HepG2 (cell line): Measurements from ENCODE around the gene MRPS18C. TPM values are rescaled to one million over a fixed set of nuclear protein-coding genes. Genes with fewer than 3 reads are reported as not detected.
A peak's percentile ranks its signal among the peaks of the same experiment; 100 is the strongest.

Experiments used
- AGO2 ChIP-seq: fragments of 200-400 bp; formaldehyde crosslinking; optimal IDR thresholded peaks from 2 replicates; pipeline ENCODE3; 2017; ENCODE audit warnings: mild to moderate bottlenecking, low read depth, low read length, moderate library complexity
- BORCS8-MEF2B ChIP-seq: sonication (generic); formaldehyde crosslinking; IDR thresholded peaks from 2 replicates; pipeline ENCODE4 v1.8.0; 2022; ENCODE audit warnings: mild to moderate bottlenecking, missing genetic modification reagents
- BRD4 ChIP-seq: sonication (generic); formaldehyde crosslinking; IDR thresholded peaks from 2 replicates; pipeline ENCODE4 v1.4.0; 2020; ENCODE audit warnings: missing genetic modification reagents
- CEBPG ChIP-seq: IDR thresholded peaks from 2 replicates; pipeline ENCODE4 v1.6.1; 2016
- FOXJ3 ChIP-seq: sonication (generic); formaldehyde crosslinking; IDR thresholded peaks from 2 replicates; pipeline ENCODE4 v1.4.0; 2020; ENCODE audit warnings: missing genetic modification reagents, mild to moderate bottlenecking, borderline replicate concordance
- HCFC1 ChIP-seq: fragments of 150-350 bp; IDR thresholded peaks from 2 replicates; pipeline ENCODE4 v1.6.1; 2014; ENCODE audit warnings: low read depth, low read length
- HOXD1 ChIP-seq: sonication (generic); formaldehyde crosslinking; IDR thresholded peaks from 2 replicates; pipeline ENCODE4 v1.5.0; 2020; ENCODE audit warnings: missing genetic modification reagents
- KLF6 ChIP-seq: IDR thresholded peaks from 2 replicates; pipeline ENCODE4 v1.8.0; 2016; ENCODE audit warnings: missing biosample characterization, missing genetic modification reagents
- MAZ ChIP-seq, 2 experiments: sonication (generic) in 1 of 2; formaldehyde crosslinking in 1 of 2; IDR thresholded peaks; 2 replicates each; pipeline versions ENCODE4 v1.5.0 to v1.6.1; 2012 to 2020; ENCODE audit warnings: low read depth in 2 of 2, mild to moderate bottlenecking in 2 of 2, borderline replicate concordance in 1 of 2, improper control_type of control experiment in 1 of 2, low read length in 1 of 2, missing genetic modification reagents in 1 of 2, moderate library complexity in 1 of 2
- MTA1 ChIP-seq: sonication (generic); formaldehyde crosslinking; IDR thresholded peaks from 2 replicates; pipeline ENCODE4 v1.4.0; 2020; ENCODE audit warnings: missing genetic modification reagents, mild to moderate bottlenecking, borderline replicate concordance
- RNF219 ChIP-seq: sonication (generic); formaldehyde crosslinking; IDR thresholded peaks from 2 replicates; pipeline ENCODE4 v1.5.0; 2020; ENCODE audit warnings: mild to moderate bottlenecking, missing genetic modification reagents
- SNAPC2 ChIP-seq: sonication (generic); formaldehyde crosslinking; IDR thresholded peaks from 2 replicates; pipeline ENCODE4 v1.8.1; 2022; ENCODE audit warnings: mild to moderate bottlenecking, missing genetic modification reagents
- SRSF9 ChIP-seq: fragments of 200-400 bp; formaldehyde crosslinking; IDR thresholded peaks from 2 replicates; pipeline ENCODE4 v1.6.1; 2018; ENCODE audit warnings: borderline replicate concordance, mild to moderate bottlenecking, low read depth, low read length; ENCODE audit not compliant: insufficient read depth, poor library complexity, severe bottlenecking
- TBX2 ChIP-seq: sonication (generic); formaldehyde crosslinking; IDR thresholded peaks from 2 replicates; pipeline ENCODE4 v1.5.0; 2020; ENCODE audit warnings: missing genetic modification reagents, mild to moderate bottlenecking, borderline replicate concordance
- TFAP4 ChIP-seq: sonication (generic); IDR thresholded peaks from 2 replicates; pipeline ENCODE4 v1.6.1; 2016; ENCODE audit warnings: low read depth, borderline replicate concordance
- ZFP82 ChIP-seq: sonication (generic); formaldehyde crosslinking; IDR thresholded peaks from 2 replicates; pipeline ENCODE4 v1.5.1; 2020; ENCODE audit warnings: mild to moderate bottlenecking, missing genetic modification reagents, borderline replicate concordance
- ZNF256 ChIP-seq: sonication (generic); formaldehyde crosslinking; conservative IDR thresholded peaks from 2 replicates; pipeline ENCODE4 v1.4.0; 2020; ENCODE audit warnings: missing genetic modification reagents
- ZNF274 ChIP-seq: sonication (generic); formaldehyde crosslinking; IDR thresholded peaks from 2 replicates; pipeline ENCODE4 v1.5.1; 2020; ENCODE audit warnings: mild to moderate bottlenecking, missing genetic modification reagents
- ZNF282 ChIP-seq: fragments of 450-650 bp; IDR thresholded peaks from 2 replicates; pipeline ENCODE4 v1.6.1; 2018; ENCODE audit not compliant: partially characterized antibody
- ZNF317 ChIP-seq: sonication (generic); formaldehyde crosslinking; IDR thresholded peaks from 2 replicates; pipeline ENCODE4 v1.5.0; 2020; ENCODE audit warnings: mild to moderate bottlenecking, missing genetic modification reagents
- ZNF326 ChIP-seq: sonication (generic); formaldehyde crosslinking; IDR thresholded peaks from 2 replicates; pipeline ENCODE4 v1.4.0; 2020; ENCODE audit warnings: missing genetic modification reagents, borderline replicate concordance
- ZNF496 ChIP-seq: sonication (generic); formaldehyde crosslinking; IDR thresholded peaks from 2 replicates; pipeline ENCODE4 v1.8.1; 2023; ENCODE audit warnings: mild to moderate bottlenecking, moderate library complexity, missing genetic modification reagents; ENCODE audit not compliant: insufficient replicate concordance
- ZNF549 ChIP-seq: sonication (generic); formaldehyde crosslinking; IDR thresholded peaks from 2 replicates; pipeline ENCODE4 v1.5.0; 2020; ENCODE audit warnings: missing genetic modification reagents
- ZNF782 ChIP-seq: sonication (generic); formaldehyde crosslinking; IDR thresholded peaks from 2 replicates; pipeline ENCODE4 v1.4.0; 2020; ENCODE audit warnings: missing genetic modification reagents, mild to moderate bottlenecking, borderline replicate concordance
- ZSCAN30 ChIP-seq: sonication (generic); formaldehyde crosslinking; IDR thresholded peaks from 2 replicates; pipeline ENCODE4 v1.5.0; 2020; ENCODE audit warnings: mild to moderate bottlenecking, missing genetic modification reagents
- polyA plus RNA-seq, 8 experiments: library from polyadenylated mRNA; depleted of rRNA in 3 of 8; stranded (reverse) in 7 of 8; unstranded in 1 of 8; fragments of >200 nt; fragmentation: Illumina TruSeq in 4 of 8; extraction: Trizol in 4 of 8; gene quantifications; 2 replicates each; pipeline versions ENCODE4 v1.2.1 to v1.2.3, GENCODE V29; 2011 to 2016; ENCODE audit warnings: low read depth in 4 of 8, missing spikeins in 1 of 8, mixed read lengths in 1 of 8; ENCODE audit not compliant: insufficient read depth in 1 of 8
- total RNA-seq, 5 experiments: library from RNA; depleted of rRNA; stranded (reverse); fragments of >200 nt; fragmentation: Illumina TruSeq; extraction: Trizol; gene quantifications; 2 replicates each; pipeline ENCODE4 v1.2.3, GENCODE V29; 2016; ENCODE audit warnings: low read depth in 1 of 5

MRPS18C gene
- total and polyA plus RNA-seq, 2 of the 13 experiments (the other 11 are each of a cell fraction or from before 2014, with no cell fraction given), result 45.4 to 124 TPM

- TF ChIP-seq HOXD1, result peak; percentile 45; the same call in 1 of the 2 replicates
- peak; percentile 95 for TF ChIP-seq BORCS8-MEF2B (CRISPR knock-in tag)
- TF ChIP-seq CEBPG (CRISPR knock-in tag), result peak; percentile 60; the same call in 1 of the 2 replicates
- no peak for TF ChIP-seq RNF219
- TF ChIP-seq ZNF782, result peak; percentile 77; the same call in 1 of the 2 replicates
- TF ChIP-seq SNAPC2 (CRISPR knock-in tag), result peak; percentile 93
- no peak for TF ChIP-seq ZNF326 (CRISPR knock-in tag)
- peak; percentile 87 for TF ChIP-seq TBX2 (CRISPR knock-in tag)
- TF ChIP-seq TFAP4, result peak; percentile 46; the same call in 1 of the 2 replicates
- TF ChIP-seq MAZ (IDR thresholded peaks at IDR 0.05; ENCODE audit: borderline replicate concordance, low read depth, low read length), result no peak; the same call in 1 of the 2 replicates
- peak; percentile 71 for TF ChIP-seq MAZ (CRISPR knock-in tag; IDR thresholded peaks at IDR 0.05; ENCODE audit: low read depth)
- TF ChIP-seq MTA1 (CRISPR knock-in tag), result peak; percentile 63; the same call in 1 of the 2 replicates
- TF ChIP-seq ZNF549 (CRISPR knock-in tag), result no peak
- TF ChIP-seq ZNF317, result peak; percentile 79
- no peak; the same call in 1 of the 2 replicates for TF ChIP-seq ZNF256
- TF ChIP-seq ZNF282, result no peak
- peak; percentile 68; the same call in 1 of the 2 replicates for TF ChIP-seq ZFP82 (CRISPR knock-in tag)
- TF ChIP-seq BRD4 (CRISPR knock-in tag), result peak; percentile 89
- peak; percentile 77 for TF ChIP-seq HCFC1
- TF ChIP-seq ZNF274 (CRISPR knock-in tag), result no peak
- peak; percentile 96 for TF ChIP-seq KLF6 (CRISPR knock-in tag)
- peak; percentile 78 for TF ChIP-seq AGO2
- no peak for TF ChIP-seq ZNF496 (CRISPR knock-in tag)
- 0 out of 2 replicates have a peak, but pooled peaks have one; percentile 18 for TF ChIP-seq ZSCAN30
- TF ChIP-seq SRSF9, result no peak
- TF ChIP-seq FOXJ3 (CRISPR knock-in tag), result peak; percentile 74
Observed at GRCh38 chr4:83455281-83456183, at the start of gene MRPS18C, which contains the start of gene HELQ (continued).
